GM19324 (cell line): ENCODE results near the gene TNFAIP8L1.

Experiments used
- ATAC-seq: cut with Tn5 transposase; IDR thresholded peaks from one replicate; pipeline ENCODE4 v1.9.1; 2021; ENCODE audit warnings: mild to moderate bottlenecking, moderate library complexity; ENCODE audit not compliant: unreplicated experiment, low FRiP score

Gene TNFAIP8L1

GRCh38 chr19:4645718-4646117 is 6.4 kb downstream of the TNFAIP8L1 start:
- ATAC-seq = no peak

- ATAC-seq = no peak
Observed at GRCh38 chr19:4647676-4648644, 8.6 kb downstream of the TNFAIP8L1 start.

DNA sequence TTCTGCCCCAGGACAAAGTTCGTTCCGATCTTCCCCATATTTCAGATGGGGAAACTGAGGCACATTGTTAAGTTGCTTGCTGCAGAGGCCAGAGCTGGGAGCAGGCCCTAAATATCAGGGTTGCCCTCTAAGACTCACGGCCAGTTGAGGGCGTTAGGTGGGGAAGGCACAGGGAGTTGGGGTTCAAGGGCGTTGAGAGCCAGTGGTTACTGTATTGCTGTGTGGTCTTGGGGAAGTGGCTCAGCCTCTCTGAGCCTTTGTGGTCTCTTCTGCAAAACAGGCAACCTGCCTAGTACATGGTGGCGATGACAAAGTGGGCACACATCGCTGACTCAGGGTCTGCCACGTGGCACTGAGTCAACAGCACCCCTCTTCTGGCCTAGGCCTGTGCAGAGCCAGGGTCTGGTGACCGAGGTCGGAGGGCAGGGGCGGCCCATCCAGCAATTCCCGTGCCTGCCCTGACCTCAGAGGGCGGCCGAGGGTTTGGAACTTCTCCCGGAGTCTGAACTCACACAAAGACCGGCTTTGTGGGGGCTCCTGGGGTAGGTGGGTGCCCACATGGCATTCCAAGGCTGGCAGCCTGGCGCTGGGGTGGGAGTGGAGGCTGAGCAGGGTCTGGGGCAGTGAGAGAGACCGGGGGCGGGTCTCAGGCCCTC is 10.2 kb downstream of the TNFAIP8L1 start:
- no peak for ATAC-seq

- no peak for ATAC-seq
Observed at GRCh38 chr19:4650159-4650558, 10.8 kb downstream of the TNFAIP8L1 start.

DNA sequence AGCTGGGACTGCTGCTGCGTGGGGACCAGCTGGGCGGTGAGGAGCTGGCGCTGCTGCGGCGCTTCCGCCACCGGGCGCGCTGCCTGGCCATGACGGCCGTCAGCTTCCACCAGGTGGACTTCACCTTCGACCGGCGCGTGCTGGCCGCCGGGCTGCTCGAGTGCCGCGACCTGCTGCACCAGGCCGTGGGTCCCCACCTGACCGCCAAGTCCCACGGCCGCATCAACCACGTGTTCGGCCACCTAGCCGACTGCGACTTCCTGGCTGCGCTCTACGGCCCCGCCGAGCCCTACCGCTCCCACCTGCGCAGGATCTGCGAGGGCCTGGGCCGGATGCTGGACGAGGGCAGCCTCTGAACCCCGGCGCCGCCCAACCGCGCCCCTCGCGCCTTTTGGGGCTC is 12.8 kb downstream of the TNFAIP8L1 start:
- ATAC-seq = no peak

- no peak for ATAC-seq
Observed at GRCh38 chr19:4653793-4654436, 14.6 kb downstream of the TNFAIP8L1 start.

DNA sequence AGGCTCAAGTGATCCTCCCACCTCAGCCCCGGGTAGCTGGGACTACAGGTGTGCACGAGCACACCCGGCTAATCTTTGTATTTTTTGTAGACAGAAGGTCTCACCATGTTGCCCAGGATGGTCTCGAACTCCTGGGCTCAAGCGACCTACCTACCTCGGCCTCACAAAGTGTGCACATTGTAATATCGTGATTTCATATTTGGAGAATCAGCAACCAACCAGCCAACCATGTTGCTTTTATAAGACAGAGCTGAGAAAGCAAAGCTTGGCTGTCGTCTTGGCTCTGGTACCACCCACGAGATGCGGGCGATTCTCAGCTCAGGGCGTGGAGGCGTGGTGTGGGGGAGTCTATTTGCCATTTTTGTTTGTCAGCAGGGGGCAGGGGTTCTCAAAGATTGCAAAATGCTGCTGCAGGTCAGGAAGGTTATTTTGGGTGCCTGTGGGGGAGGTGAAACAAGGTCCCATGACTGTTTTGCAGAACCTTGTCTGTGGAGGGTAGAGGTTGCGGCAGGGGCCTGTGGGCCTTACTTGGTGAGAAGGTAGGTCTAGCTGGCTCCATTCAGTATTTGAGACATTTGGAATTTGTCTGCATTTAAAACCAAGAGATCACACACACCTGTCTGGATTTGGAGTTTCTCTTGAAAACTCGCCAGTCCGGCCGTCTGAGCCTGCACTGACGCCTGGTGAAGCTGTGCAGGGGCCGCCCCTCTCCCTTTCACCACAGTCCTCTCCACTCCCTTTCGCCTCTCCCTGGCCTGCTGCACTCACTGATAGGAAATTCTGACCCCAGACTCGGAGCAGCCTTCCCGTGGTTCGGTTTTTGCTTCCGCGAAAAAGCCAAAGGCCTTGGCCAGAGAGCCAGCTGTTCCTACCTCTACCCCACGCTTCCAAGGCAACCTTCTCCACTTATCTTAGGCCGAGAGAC is 15.4 kb downstream of the TNFAIP8L1 start:
- no peak for ATAC-seq

- no peak for ATAC-seq
Observed at GRCh38 chr19:4656102-4656501, 16.8 kb downstream of the TNFAIP8L1 start.

- no peak for ATAC-seq
Observed at GRCh38 chr19:4657262-4657661, 17.9 kb downstream of the TNFAIP8L1 start.

DNA sequence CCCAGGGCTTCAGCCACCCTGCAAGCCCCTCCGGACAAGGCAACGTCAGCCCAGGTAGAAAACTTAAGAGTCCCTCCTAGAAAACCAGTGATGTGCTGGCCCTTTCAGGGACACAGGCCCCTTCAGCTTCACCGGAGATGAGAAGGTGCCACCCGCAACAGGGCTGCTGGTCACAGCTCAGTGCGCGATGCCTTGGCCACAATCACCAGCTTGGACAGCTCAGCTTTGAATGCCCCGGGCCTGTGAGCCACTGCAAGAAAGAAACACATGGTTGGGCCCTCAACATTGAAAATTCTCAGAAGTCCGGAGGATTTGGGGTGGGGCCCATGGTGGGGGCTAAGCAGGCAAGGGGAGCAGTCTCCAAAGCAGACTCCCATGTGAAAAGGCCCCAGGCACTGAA is 18.5 kb downstream of the TNFAIP8L1 start:
- ATAC-seq = no peak

DNA sequence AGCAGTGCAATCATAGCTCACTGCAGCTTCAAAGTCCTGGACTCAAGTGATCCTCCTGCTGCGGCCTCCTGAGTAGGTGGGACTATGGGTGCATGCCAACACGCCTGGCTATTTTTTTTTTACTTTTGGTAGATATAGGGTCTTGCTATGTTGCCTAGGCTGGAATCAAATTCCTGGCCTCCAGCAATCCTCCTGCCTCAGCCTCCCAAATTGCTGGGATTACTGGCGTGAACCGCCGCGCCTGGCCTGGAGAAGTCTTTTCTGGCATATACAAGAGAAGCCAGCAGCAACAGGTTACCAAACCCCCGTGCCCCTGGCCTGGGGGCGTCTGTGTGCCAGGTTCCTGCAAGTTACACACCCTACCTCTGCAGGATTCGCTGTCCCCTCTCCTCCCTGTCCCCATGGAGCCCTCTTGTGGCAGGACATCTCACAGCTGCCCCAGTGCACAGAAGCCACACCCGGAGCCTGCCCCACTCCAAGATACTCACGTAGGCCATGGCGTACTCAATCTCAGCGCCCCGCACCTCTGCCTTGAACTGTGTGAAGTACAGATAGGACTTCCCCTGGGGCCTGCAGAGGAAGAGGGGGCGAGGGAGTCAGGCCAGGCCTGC is 21.0 kb downstream of the TNFAIP8L1 start:
- no peak for ATAC-seq

- ATAC-seq = no peak
Observed at GRCh38 chr19:4660993-4661392, 21.7 kb downstream of the TNFAIP8L1 start.

- no peak for ATAC-seq
Observed at GRCh38 chr19:4662020-4662695, 22.8 kb downstream of the TNFAIP8L1 start.

- ATAC-seq = no peak
Observed at GRCh38 chr19:4662812-4663211, 23.5 kb downstream of the TNFAIP8L1 start.

DNA sequence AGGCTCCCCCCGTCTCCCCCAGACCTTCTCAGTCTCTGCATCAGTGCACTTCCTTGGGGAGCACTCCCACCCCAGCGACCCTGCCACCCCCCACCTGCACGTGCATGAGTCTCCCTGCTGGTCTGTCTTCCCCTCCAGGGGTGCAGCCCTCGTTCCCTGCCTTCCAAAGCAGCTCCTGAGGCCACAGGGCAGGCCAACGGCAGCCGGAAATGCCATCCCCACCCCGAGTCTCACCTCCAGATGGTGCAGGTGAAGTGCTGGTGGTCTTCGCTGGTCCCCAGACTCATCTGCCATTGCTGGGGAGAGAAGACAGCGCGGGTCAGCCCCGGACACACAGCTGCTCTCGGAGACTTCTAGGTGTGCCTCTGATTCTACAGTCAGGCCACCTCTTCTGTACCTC is 25.3 kb downstream of the TNFAIP8L1 start:
- no peak for ATAC-seq

- ATAC-seq = peak; percentile 86
Observed at GRCh38 chr19:4669723-4670480, 30.6 kb downstream of the TNFAIP8L1 start, which contains the start of gene MYDGF. MYDGF (minus strand) TSS chr19:4670342; CDS start chr19:4670334, 8 bp downstream.

DNA sequence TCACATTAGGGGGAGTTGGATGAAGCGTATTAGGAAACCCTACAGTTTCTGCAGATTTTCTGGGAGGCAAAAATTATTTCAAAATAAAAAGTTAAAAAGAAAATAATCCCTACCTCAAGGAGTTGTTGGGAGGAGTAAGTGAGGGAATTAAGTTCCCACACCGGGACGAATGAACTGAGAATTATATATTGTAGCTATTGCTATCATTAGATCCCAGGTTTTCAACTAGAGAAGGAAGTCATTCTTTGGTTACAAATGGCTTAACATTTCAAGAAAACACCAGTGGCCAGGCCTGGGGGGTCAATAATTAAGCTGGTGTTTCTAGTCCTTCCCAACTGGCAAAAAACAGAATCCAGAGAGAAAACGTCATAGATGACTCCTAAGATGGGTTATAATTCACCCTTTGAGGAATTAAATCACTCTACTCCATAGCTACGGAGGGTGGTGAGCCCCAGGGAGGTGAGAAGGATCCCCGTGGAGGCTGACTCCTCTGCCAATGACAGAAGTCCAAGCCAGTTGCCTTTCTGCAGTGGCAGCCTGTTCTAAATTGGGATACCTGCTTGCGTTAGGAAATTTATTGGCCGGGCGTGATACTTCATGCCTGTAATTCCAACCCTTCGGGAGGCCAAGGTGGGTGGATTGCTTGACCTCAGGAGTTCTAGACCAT is 32.0 kb downstream of the TNFAIP8L1 start:
- no peak for ATAC-seq

GRCh38 chr19:4673216-4673615 is 33.9 kb downstream of the TNFAIP8L1 start:
- ATAC-seq = no peak
